ENCODE results near the gene VPS36. TPM values are rescaled to one million over a fixed set of nuclear protein-coding genes. Genes with fewer than 3 reads are reported as not detected.

Gene VPS36
- polyA plus RNA-seq, 1 donor (not counting 4 experiments of a cell fraction or from before 2014, with no cell fraction given) = 36.5 TPM

DNA sequence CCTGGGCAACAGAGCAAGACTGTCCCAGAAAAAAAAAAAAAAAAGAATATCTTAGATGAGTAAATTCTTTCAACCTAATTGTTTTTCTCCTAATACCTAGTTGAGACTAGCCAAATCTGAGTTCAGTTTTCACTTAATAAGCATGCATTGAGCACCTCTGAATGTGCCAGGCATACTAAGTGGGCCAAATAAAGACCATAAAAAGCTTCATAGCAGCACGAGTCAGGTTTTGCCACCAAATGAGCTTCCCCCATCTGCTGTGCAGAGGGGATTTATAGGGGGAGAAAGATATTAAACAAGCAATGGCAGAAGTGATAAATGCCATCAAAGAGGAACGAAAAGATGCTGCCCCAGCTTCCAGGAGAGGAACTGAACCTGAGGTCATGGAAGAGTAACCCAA, 55.8 kb downstream of the VPS36 start:
- peaks cover 4% of the 10 kb centered on the region for H3K4me1 ChIP-seq (ENCODE audit: control insufficient read depth, extremely low read depth, insufficient read depth, low read length)
- no peaks in the 10 kb centered on the region for H3K9me1 ChIP-seq (ENCODE audit: control insufficient read depth, extremely low read depth, insufficient read depth, low read length)
- no peak overlapping the region for H3K4me2 ChIP-seq (ENCODE audit: control insufficient read depth, extremely low read depth, insufficient read depth, low read depth, low read length)
- H2AFZ ChIP-seq (ENCODE audit: control insufficient read depth, low read length) = no peak overlapping the region
- no peaks in the 10 kb centered on the region for H3K27me3 ChIP-seq (ENCODE audit: control insufficient read depth, extremely low read depth, insufficient read depth, low read length)
- H3K36me3 ChIP-seq (ENCODE audit: control insufficient read depth in 2 of 2, extremely low read depth in 1 of 2, insufficient read depth in 2 of 2, low read length in 2 of 2) = peaks cover 3 to 20% of the 10 kb centered on the region in 2 experiments
- dilution Hi-C loops (cut with MboI; ENCODE audit: extremely low pct_ligation_motif_present, low sequenced_read_pairs) = no loop called here
- no peaks in the 10 kb centered on the region for H3K9me3 ChIP-seq (ENCODE audit: control insufficient read depth, low read depth, low read length)
- no peaks in the 10 kb centered on the region for H3K79me2 ChIP-seq (ENCODE audit: control insufficient read depth, insufficient read depth, low read length)
- H3K9ac ChIP-seq (ENCODE audit: control insufficient read depth, extremely low read depth, insufficient read depth, low read length) = no peak overlapping the region
- no peaks in the 10 kb centered on the region for H4K20me1 ChIP-seq (ENCODE audit: control insufficient read depth, extremely low read depth, insufficient read depth, low read length)
- H3K4me3 ChIP-seq (ENCODE audit: control insufficient read depth in 2 of 3, extremely low read depth in 1 of 3, insufficient read depth in 2 of 3, low read depth in 1 of 3, low read length in 3 of 3) = no peak overlapping the region
- DNase-seq (ENCODE audit: low read depth, low spot score) (no peak), FAIRE-seq (no peak)
- H3K27ac ChIP-seq (ENCODE audit: control insufficient read depth, insufficient read depth, low read length) = no peak overlapping the region
- TF ChIP-seq CTCF (optimal IDR thresholded peaks at IDR 0.05 in 1 of 3, IDR thresholded peaks at IDR 0.05 in 1 of 3, conservative IDR thresholded peaks at IDR 0.05 in 1 of 3; ENCODE audit: extremely low read depth in 1 of 3, insufficient read depth in 2 of 3, low read length in 3 of 3) = no peak
- TF ChIP-seq EZH2 (IDR thresholded peaks at IDR 0.05; ENCODE audit: low read length) = no peak

DNA sequence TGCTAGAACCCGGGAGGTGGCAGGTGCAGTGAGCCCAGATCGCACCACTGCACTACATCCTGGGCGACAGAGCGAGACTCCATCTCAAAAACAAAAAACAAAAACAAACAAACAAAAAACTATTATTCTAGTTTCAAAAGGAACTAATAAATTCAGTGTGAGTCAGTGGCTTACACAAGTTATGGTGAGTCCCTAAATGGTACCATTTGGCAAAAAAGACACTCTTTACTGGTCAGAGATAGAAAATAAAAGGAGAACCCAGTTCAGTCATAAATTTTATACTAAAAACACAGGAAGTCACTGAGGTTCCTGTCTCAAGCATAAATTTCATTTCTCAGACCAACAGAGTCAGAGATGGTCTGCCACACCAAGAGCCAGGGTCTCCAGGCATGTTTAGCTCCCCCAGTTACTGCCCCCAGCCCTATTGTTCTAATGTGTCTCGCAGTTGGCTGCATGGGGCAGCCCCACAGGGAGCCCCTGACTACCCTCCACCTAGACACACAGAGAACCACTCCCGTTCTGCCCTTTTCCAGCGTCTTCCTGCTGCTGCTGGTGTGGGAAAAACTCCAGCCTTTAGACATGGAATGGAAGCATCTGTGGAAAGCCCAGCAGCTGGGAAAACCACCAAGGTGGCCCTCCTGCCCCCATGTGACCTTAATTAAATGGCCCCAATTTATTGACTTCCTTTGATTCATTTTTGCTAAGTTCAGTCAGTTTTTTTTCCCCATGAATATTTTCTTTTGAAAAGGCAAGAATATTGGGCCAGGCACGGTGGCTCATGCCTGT, 56.7 kb downstream of the VPS36 start:
- H3K9me1 ChIP-seq (ENCODE audit: control insufficient read depth, extremely low read depth, insufficient read depth, low read length) = no peaks in the 10 kb centered on the region
- H2AFZ ChIP-seq (ENCODE audit: control insufficient read depth, low read length) = no peak overlapping the region
- H3K36me3 ChIP-seq (ENCODE audit: control insufficient read depth in 2 of 2, extremely low read depth in 1 of 2, insufficient read depth in 2 of 2, low read length in 2 of 2) = peaks cover 3 to 20% of the 10 kb centered on the region in 2 experiments
- dilution Hi-C loops (cut with MboI; ENCODE audit: extremely low pct_ligation_motif_present, low sequenced_read_pairs) = no loop called here
- TF ChIP-seq EZH2 (IDR thresholded peaks at IDR 0.05; ENCODE audit: low read length) (no peak), CTCF (optimal IDR thresholded peaks at IDR 0.05 in 1 of 3, IDR thresholded peaks at IDR 0.05 in 1 of 3, conservative IDR thresholded peaks at IDR 0.05 in 1 of 3; ENCODE audit: extremely low read depth in 1 of 3, insufficient read depth in 2 of 3, low read length in 3 of 3) (no peak)
- H4K20me1 ChIP-seq (ENCODE audit: control insufficient read depth, extremely low read depth, insufficient read depth, low read length) = no peaks in the 10 kb centered on the region
- no peaks in the 10 kb centered on the region for H3K79me2 ChIP-seq (ENCODE audit: control insufficient read depth, insufficient read depth, low read length)
- FAIRE-seq = no peak
- H3K27me3 ChIP-seq (ENCODE audit: control insufficient read depth, extremely low read depth, insufficient read depth, low read length) = no peaks in the 10 kb centered on the region
- no peak overlapping the region for H3K9ac ChIP-seq (ENCODE audit: control insufficient read depth, extremely low read depth, insufficient read depth, low read length)
- no peak for DNase-seq (ENCODE audit: low read depth, low spot score)
- H3K9me3 ChIP-seq (ENCODE audit: control insufficient read depth, low read depth, low read length) = no peaks in the 10 kb centered on the region
- no peak overlapping the region for H3K4me2 ChIP-seq (ENCODE audit: control insufficient read depth, extremely low read depth, insufficient read depth, low read depth, low read length)
- H3K4me3 ChIP-seq (ENCODE audit: control insufficient read depth in 2 of 3, extremely low read depth in 1 of 3, insufficient read depth in 2 of 3, low read depth in 1 of 3, low read length in 3 of 3) = no peak overlapping the region
- H3K27ac ChIP-seq (ENCODE audit: control insufficient read depth, insufficient read depth, low read length) = no peak overlapping the region
- H3K4me1 ChIP-seq (ENCODE audit: control insufficient read depth, extremely low read depth, insufficient read depth, low read length) = peaks cover 4% of the 10 kb centered on the region
